Mucosa of stomach (tissue), 1 donor: ENCODE data around the gene ASPSCR1.

ENCODE experiments used
- H3K27me3 ChIP-seq: one replicate; pipeline ENCODE4 v1.7.0; 2013; ENCODE audit warnings: mild to moderate bottlenecking, low read length; ENCODE audit not compliant: control insufficient read depth, insufficient read depth
- H3K36me3 ChIP-seq: one replicate; pipeline ENCODE4 v1.7.0; 2013; ENCODE audit warnings: low read length; ENCODE audit not compliant: control insufficient read depth, insufficient read depth
- H3K4me1 ChIP-seq: one replicate; pipeline ENCODE4 v1.7.0; 2013; ENCODE audit warnings: mild to moderate bottlenecking, low read length; ENCODE audit not compliant: control insufficient read depth, insufficient read depth
- H3K4me3 ChIP-seq: one replicate; pipeline ENCODE4 v1.7.0; 2013; ENCODE audit warnings: low read length
- H3K9ac ChIP-seq: one replicate; pipeline ENCODE4 v1.7.0; 2013; ENCODE audit warnings: mild to moderate bottlenecking, low read length, moderate library complexity
- H3K9me3 ChIP-seq: one replicate; pipeline ENCODE4 v1.7.0; 2013; ENCODE audit warnings: mild to moderate bottlenecking, low read length, moderate library complexity; ENCODE audit not compliant: control insufficient read depth
- donor health status: Pancreatic carcinoma.

The ASPSCR1 gene

GRCh38 chr17:81995463-81996231 is 18.2 kb downstream of the ASPSCR1 start:
- H3K36me3 ChIP-seq = no peaks in the 10 kb centered on the region
- no peak overlapping the region for H3K9ac ChIP-seq
- no peak overlapping the region for H3K4me3 ChIP-seq
- no peaks in the 10 kb centered on the region for H3K9me3 ChIP-seq
- peaks cover 46% of the 10 kb centered on the region for H3K4me1 ChIP-seq
- no peaks in the 10 kb centered on the region for H3K27me3 ChIP-seq

GRCh38 chr17:81996232-81996756 is 18.9 kb downstream of the ASPSCR1 start:
- peaks cover 45% of the 10 kb centered on the region for H3K4me1 ChIP-seq
- no peak overlapping the region for H3K9ac ChIP-seq
- H3K36me3 ChIP-seq = no peaks in the 10 kb centered on the region
- H3K4me3 ChIP-seq = no peak overlapping the region
- H3K27me3 ChIP-seq = no peaks in the 10 kb centered on the region
- H3K9me3 ChIP-seq = no peaks in the 10 kb centered on the region

- Histone ChIP-seq H3K4me1 (peaks cover 40% of the 10 kb centered on the region), H3K9ac (no peak overlapping the region), H3K27me3 (no peaks in the 10 kb centered on the region), H3K9me3 (no peaks in the 10 kb centered on the region), H3K4me3 (no peak overlapping the region), H3K36me3 (no peaks in the 10 kb centered on the region)
Measured at GRCh38 chr17:81996757-81997441, 19.5 kb downstream of the ASPSCR1 start.

- H3K9me3 ChIP-seq = no peaks in the 10 kb centered on the region
- H3K36me3 ChIP-seq = no peaks in the 10 kb centered on the region
- no peak overlapping the region for H3K9ac ChIP-seq
- no peaks in the 10 kb centered on the region for H3K27me3 ChIP-seq
- peaks cover 28% of the 10 kb centered on the region for H3K4me1 ChIP-seq
- H3K4me3 ChIP-seq = no peak overlapping the region
Measured at GRCh38 chr17:81998212-81998611, 20.8 kb downstream of the ASPSCR1 start.

- no peaks in the 10 kb centered on the region for H3K36me3 ChIP-seq
- H3K9me3 ChIP-seq = no peaks in the 10 kb centered on the region
- H3K9ac ChIP-seq = no peak overlapping the region
- H3K4me3 ChIP-seq = no peak overlapping the region
- H3K4me1 ChIP-seq = peaks cover 32% of the 10 kb centered on the region
- H3K27me3 ChIP-seq = no peaks in the 10 kb centered on the region
Measured at GRCh38 chr17:81998691-81999438, 21.4 kb downstream of the ASPSCR1 start.

- H3K36me3 ChIP-seq = no peaks in the 10 kb centered on the region
- H3K4me3 ChIP-seq = no peak overlapping the region
- H3K4me1 ChIP-seq = peaks cover 25% of the 10 kb centered on the region
Measured at GRCh38 chr17:81999587-81999975, 22.2 kb downstream of the ASPSCR1 start.

GRCh38 chr17:81999976-82000802 is 22.8 kb downstream of the ASPSCR1 start:
- H3K4me1 ChIP-seq = peaks cover 18% of the 10 kb centered on the region
- H3K4me3 ChIP-seq = no peak overlapping the region
- no peak overlapping the region for H3K9ac ChIP-seq
- H3K36me3 ChIP-seq = no peaks in the 10 kb centered on the region
- no peaks in the 10 kb centered on the region for H3K9me3 ChIP-seq
- no peaks in the 10 kb centered on the region for H3K27me3 ChIP-seq

More at GRCh38 chr17:81999587-81999975, 22.2 kb downstream of the ASPSCR1 start:
- Histone ChIP-seq H3K9me3 (no peaks in the 10 kb centered on the region), H3K27me3 (no peaks in the 10 kb centered on the region), H3K9ac (no peak overlapping the region)

- Histone ChIP-seq H3K4me1 (peaks cover 17% of the 10 kb centered on the region), H3K36me3 (no peaks in the 10 kb centered on the region), H3K4me3 (no peak overlapping the region), H3K9me3 (no peaks in the 10 kb centered on the region), H3K27me3 (no peaks in the 10 kb centered on the region), H3K9ac (no peak overlapping the region)
Measured at GRCh38 chr17:82000803-82001570, 23.6 kb downstream of the ASPSCR1 start.

GRCh38 chr17:82001571-82002056 is 24.2 kb downstream of the ASPSCR1 start:
- H3K9ac ChIP-seq = no peak overlapping the region
- no peaks in the 10 kb centered on the region for H3K36me3 ChIP-seq
- no peaks in the 10 kb centered on the region for H3K9me3 ChIP-seq
- H3K4me3 ChIP-seq = no peak overlapping the region
- H3K27me3 ChIP-seq = no peaks in the 10 kb centered on the region
- peaks cover 17% of the 10 kb centered on the region for H3K4me1 ChIP-seq

GRCh38 chr17:82003411-82004381 is 26.3 kb downstream of the ASPSCR1 start:
- H3K9ac ChIP-seq = no peak overlapping the region
- H3K36me3 ChIP-seq = no peaks in the 10 kb centered on the region
- H3K4me1 ChIP-seq = peaks cover 17% of the 10 kb centered on the region
- H3K27me3 ChIP-seq = no peaks in the 10 kb centered on the region
- H3K4me3 ChIP-seq = no peak overlapping the region
- H3K9me3 ChIP-seq = no peaks in the 10 kb centered on the region
